Measurements from ENCODE around the gene FARS2.
"Not testable (repeated sequence)": the region's sequence is repeated elsewhere in the genome, so short reads cannot be mapped to it uniquely, and the experiment has no call there.

DNA sequence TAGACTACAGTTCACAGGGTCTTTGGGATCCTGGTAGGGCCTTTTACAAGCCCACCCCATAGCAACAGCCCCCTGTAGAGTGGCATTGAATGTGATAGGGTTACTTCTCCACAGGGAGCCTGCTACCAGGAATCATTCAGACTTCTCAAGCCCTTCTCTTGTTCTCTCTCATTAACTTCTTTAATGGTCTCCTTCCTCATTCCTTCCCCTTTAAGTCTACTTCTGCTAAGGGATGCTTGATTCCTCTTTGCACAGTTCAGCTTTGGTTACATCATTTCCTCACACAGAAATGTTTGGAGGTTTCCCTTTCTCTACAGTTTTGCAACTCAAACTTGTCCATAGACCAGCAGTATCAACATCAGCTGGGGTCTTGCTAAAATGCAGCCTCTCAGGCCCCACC lies 437.8 kb downstream of the FARS2 start:
- TF ChIP-seq CTCF (IDR thresholded peaks at IDR 0.05); POLR2AphosphoS5 (IDR thresholded peaks at IDR 0.05; ENCODE audit: insufficient read depth in 1 of 2, low read depth in 1 of 2): not testable (repeated sequence)

Data from vagina (tissue), 2 donors.